HUES64 (cell line): ENCODE results near the gene MTERF2.

Source experiments
- H3K27ac ChIP-seq: 2 replicates; pipeline ENCODE4 v1.7.0; 2013; ENCODE audit warnings: low read depth, low read length, inconsistent platforms
- H3K27me3 ChIP-seq: 2 replicates; pipeline ENCODE4 v1.6.1; 2013; ENCODE audit warnings: mild to moderate bottlenecking, low read length; ENCODE audit not compliant: insufficient read depth
- H3K36me3 ChIP-seq: 2 replicates; pipeline ENCODE4 v1.6.1; 2013; ENCODE audit warnings: mild to moderate bottlenecking, low read length; ENCODE audit not compliant: insufficient read depth
- H3K4me1 ChIP-seq: 2 replicates; pipeline ENCODE4 v1.6.1; 2013; ENCODE audit warnings: mild to moderate bottlenecking, low read length, moderate library complexity; ENCODE audit not compliant: insufficient read depth
- H3K4me3 ChIP-seq: 2 replicates; pipeline ENCODE4 v1.5.1; 2013; ENCODE audit warnings: mild to moderate bottlenecking, low read length, moderate library complexity
- H3K9ac ChIP-seq: 2 replicates; pipeline ENCODE4 v1.6.1; 2013; ENCODE audit warnings: mild to moderate bottlenecking, low read depth, low read length
- H3K9me3 ChIP-seq: 2 replicates; pipeline ENCODE4 v1.6.1; 2013; ENCODE audit warnings: low read depth, low read length; ENCODE audit not compliant: insufficient read depth
- WGBS: fragments of 150-250, 120-280 bp; methylation state at CpG from one replicate; pipeline ENCODE4 v1.1.7; 2013; ENCODE audit warnings: missing lambda C conversion rate; 5-methylcytosine and 5-hydroxymethylcytosine counted together

The MTERF2 gene

GRCh38 chr12:106953352-106954250, 33.3 kb downstream of the MTERF2 start:
- Histone ChIP-seq H3K27me3 (peaks cover 14% of the 10 kb centered on the region), H3K27ac (no peak overlapping the region), H3K9ac (no peak overlapping the region), H3K4me3 (no peak overlapping the region), H3K4me1 (peaks cover 5% of the 10 kb centered on the region; the same call in 1 of the 2 replicates), H3K36me3 (no peaks in the 10 kb centered on the region), H3K9me3 (peaks cover 11% of the 10 kb centered on the region)
- WGBS = 98% methylated on average over 8 of the region's 12 CpGs

- no peaks in the 10 kb centered on the region for H3K36me3 ChIP-seq
- no peak overlapping the region for H3K27ac ChIP-seq
- 100% methylated on average over 5 of the region's 5 CpGs for WGBS
- H3K9ac ChIP-seq = no peak overlapping the region
- H3K4me3 ChIP-seq = no peak overlapping the region
- H3K9me3 ChIP-seq = peaks cover 27% of the 10 kb centered on the region
- H3K4me1 ChIP-seq = no peaks in the 10 kb centered on the region
- peaks cover 14% of the 10 kb centered on the region for H3K27me3 ChIP-seq
Measured at GRCh38 chr12:106950591-106950990, 36.4 kb downstream of the MTERF2 start.

- Histone ChIP-seq H3K4me3 (no peak overlapping the region), H3K27ac (no peak overlapping the region), H3K9me3 (peaks cover 49% of the 10 kb centered on the region), H3K9ac (no peak overlapping the region), H3K4me1 (no peaks in the 10 kb centered on the region), H3K36me3 (no peaks in the 10 kb centered on the region), H3K27me3 (peaks cover 3% of the 10 kb centered on the region; the same call in 1 of the 2 replicates)
Measured at GRCh38 chr12:106947461-106947860, 39.5 kb downstream of the MTERF2 start.

- whole genome bisulfite sequencing = no CpG with 5 or more reads among the region's 1 CpG
Measured at GRCh38 chr12:106945261-106945851, 41.6 kb downstream of the MTERF2 start.

GRCh38 chr12:106942775-106943174, 44.2 kb downstream of the MTERF2 start:
- 100% methylated on average over 2 of the region's 2 CpGs for WGBS
- Histone ChIP-seq H3K4me3 (no peak overlapping the region), H3K4me1 (no peaks in the 10 kb centered on the region), H3K9ac (no peak overlapping the region), H3K9me3 (peaks cover 38% of the 10 kb centered on the region), H3K27ac (no peak overlapping the region), H3K36me3 (no peaks in the 10 kb centered on the region), H3K27me3 (no peaks in the 10 kb centered on the region)

More at GRCh38 chr12:106945261-106945851, 41.6 kb downstream of the MTERF2 start:
- Histone ChIP-seq H3K4me3 (no peak overlapping the region; the same call in 1 of the 2 replicates), H3K36me3 (no peaks in the 10 kb centered on the region), H3K9ac (no peak overlapping the region), H3K9me3 (peaks cover 53% of the 10 kb centered on the region), H3K27me3 (no peaks in the 10 kb centered on the region), H3K4me1 (no peaks in the 10 kb centered on the region), H3K27ac (no peak overlapping the region)

- no peaks in the 10 kb centered on the region for H3K36me3 ChIP-seq
- H3K9ac ChIP-seq = no peak overlapping the region
- no peaks in the 10 kb centered on the region for H3K27me3 ChIP-seq
- no peak overlapping the region for H3K4me3 ChIP-seq
- no peaks in the 10 kb centered on the region for H3K4me1 ChIP-seq
- H3K27ac ChIP-seq = no peak overlapping the region
- peaks cover 29% of the 10 kb centered on the region for H3K9me3 ChIP-seq
- WGBS = 94% methylated on average over 5 of the region's 6 CpGs
Measured at GRCh38 chr12:106941481-106942156, 45.3 kb downstream of the MTERF2 start.

- Histone ChIP-seq H3K36me3 (no peaks in the 10 kb centered on the region), H3K9ac (no peak overlapping the region), H3K4me1 (no peaks in the 10 kb centered on the region), H3K9me3 (no peaks in the 10 kb centered on the region), H3K4me3 (no peak overlapping the region), H3K27me3 (no peaks in the 10 kb centered on the region), H3K27ac (no peak overlapping the region)
- WGBS = 99% methylated on average over 2 of the region's 3 CpGs
Measured at GRCh38 chr12:106934277-106934676, 52.7 kb downstream of the MTERF2 start.
